ENCODE data around the gene CNTRL.

Gene CNTRL

DNA sequence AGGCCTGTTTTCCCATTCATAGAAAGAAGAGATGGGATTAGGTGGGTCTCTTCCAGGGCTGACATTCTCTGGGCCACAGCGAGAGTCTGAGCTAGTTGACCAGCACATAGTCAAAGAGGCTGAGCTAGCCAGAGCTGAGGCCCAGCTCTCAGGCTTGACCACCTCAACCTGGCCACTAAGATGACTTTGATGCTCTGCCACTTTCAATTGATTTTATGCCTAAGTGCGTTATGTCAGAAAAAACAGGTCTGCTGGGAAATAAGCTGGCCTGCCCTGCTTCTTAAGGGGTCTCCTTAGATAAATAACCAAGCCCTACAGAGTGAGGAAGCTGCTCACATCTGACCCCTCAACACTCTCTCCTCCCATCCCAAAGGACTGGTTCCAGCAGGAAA lies 146.9 kb downstream of the CNTRL start:
- TF ChIP-seq, protein P1, sequence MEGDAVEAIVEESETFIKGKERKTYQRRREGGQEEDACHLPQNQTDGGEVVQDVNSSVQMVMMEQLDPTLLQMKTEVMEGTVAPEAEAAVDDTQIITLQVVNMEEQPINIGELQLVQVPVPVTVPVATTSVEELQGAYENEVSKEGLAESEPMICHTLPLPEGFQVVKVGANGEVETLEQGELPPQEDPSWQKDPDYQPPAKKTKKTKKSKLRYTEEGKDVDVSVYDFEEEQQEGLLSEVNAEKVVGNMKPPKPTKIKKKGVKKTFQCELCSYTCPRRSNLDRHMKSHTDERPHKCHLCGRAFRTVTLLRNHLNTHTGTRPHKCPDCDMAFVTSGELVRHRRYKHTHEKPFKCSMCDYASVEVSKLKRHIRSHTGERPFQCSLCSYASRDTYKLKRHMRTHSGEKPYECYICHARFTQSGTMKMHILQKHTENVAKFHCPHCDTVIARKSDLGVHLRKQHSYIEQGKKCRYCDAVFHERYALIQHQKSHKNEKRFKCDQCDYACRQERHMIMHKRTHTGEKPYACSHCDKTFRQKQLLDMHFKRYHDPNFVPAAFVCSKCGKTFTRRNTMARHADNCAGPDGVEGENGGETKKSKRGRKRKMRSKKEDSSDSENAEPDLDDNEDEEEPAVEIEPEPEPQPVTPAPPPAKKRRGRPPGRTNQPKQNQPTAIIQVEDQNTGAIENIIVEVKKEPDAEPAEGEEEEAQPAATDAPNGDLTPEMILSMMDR (IDR thresholded peaks at IDR 0.05; ENCODE audit: low read depth, low read length) = no peak
- no peak overlapping the region for H3K4me3 ChIP-seq (replicated peaks in 1 of 2; ENCODE audit: low read depth in 2 of 2, low read length in 2 of 2)

GRCh38 chr9:121222524-121223171 lies 147.9 kb downstream of the CNTRL start:
- no peak overlapping the region for H3K4me3 ChIP-seq (replicated peaks in 1 of 2; ENCODE audit: low read depth in 2 of 2, low read length in 2 of 2)
- TF ChIP-seq, protein P1 (IDR thresholded peaks at IDR 0.05; ENCODE audit: low read depth, low read length) = peak; percentile 78
- DNase-seq (ENCODE audit: low read depth in 2 of 2) = peak; percentile 75 to 77

More for the DNA sequence above, 146.9 kb downstream of the CNTRL start:
- DNase-seq (ENCODE audit: low read depth in 2 of 2) = no peak

DNA sequence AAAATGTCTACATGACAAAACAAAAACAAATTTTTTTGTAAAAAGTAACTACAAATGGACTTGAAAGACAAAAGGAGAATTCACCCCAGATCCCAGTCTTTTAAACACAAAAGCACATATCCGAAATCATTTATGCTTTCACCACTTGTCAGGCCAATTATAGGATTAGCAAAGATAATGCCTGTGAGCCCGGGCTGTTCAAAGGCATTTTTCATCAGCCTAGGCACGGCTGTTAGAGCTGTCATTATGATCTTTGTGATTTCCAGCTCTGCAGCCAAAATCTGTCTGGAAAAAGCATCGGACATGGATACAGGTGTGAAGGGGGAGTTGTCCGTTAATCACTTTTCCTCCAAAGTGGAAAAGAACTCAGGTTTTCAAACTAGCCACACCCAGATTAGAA lies 150.5 kb downstream of the CNTRL start:
- no peak overlapping the region for H3K4me3 ChIP-seq (replicated peaks in 1 of 2; ENCODE audit: low read depth in 2 of 2, low read length in 2 of 2)
- TF ChIP-seq, protein P1 (IDR thresholded peaks at IDR 0.05; ENCODE audit: low read depth, low read length) = no peak
- DNase-seq (ENCODE audit: low read depth in 2 of 2) = no peak

- TF ChIP-seq, protein P1 (IDR thresholded peaks at IDR 0.05; ENCODE audit: low read depth, low read length) = no peak
- DNase-seq (ENCODE audit: low read depth in 2 of 2) = peak in 1 of 2 donors; percentile 47
These were observed 151.4 kb downstream of the CNTRL start for GRCh38 chr9:121226175-121226574.

More at GRCh38 chr9:121226175-121226574, 151.4 kb downstream of the CNTRL start:
- H3K4me3 ChIP-seq (replicated peaks in 1 of 2; ENCODE audit: low read depth in 2 of 2, low read length in 2 of 2) = no peak overlapping the region
